DND-41 (cell line): ENCODE data around the gene CTNNA3.

Experiments used
- ATAC-seq: fragments of 200-7000 bp; cut with Tn5 transposase; 3 replicates; pipeline ENCODE4 v1.9.1; 2021; ENCODE audit warnings: low read depth; ENCODE audit not compliant: insufficient read depth
- DNase-seq: peaks from one replicate; pipeline ENCODE4 v3.0.0-alpha.2; 2020
- H2AFZ ChIP-seq: 2 replicates; pipeline ENCODE4 v1.6.0; 2012; ENCODE audit warnings: low read depth, low read length
- H3K27ac ChIP-seq: 2 replicates; pipeline ENCODE4 v1.5.1; 2012; ENCODE audit warnings: low read length, inconsistent platforms
- H3K27me3 ChIP-seq: fragments of 200-600 bp; sonication (generic); 2 replicates; pipeline ENCODE4 v1.6.0; 2012; ENCODE audit warnings: low read length, mild to moderate bottlenecking, inconsistent platforms; ENCODE audit not compliant: insufficient read depth, poor library complexity
- H3K36me3 ChIP-seq: 2 replicates; pipeline ENCODE4 v1.5.1; 2012; ENCODE audit warnings: low read length, inconsistent platforms; ENCODE audit not compliant: insufficient read depth
- H3K4me1 ChIP-seq: 2 replicates; pipeline ENCODE4 v1.5.1; 2012; ENCODE audit warnings: mild to moderate bottlenecking, low read length; ENCODE audit not compliant: insufficient read depth
- H3K4me2 ChIP-seq: 2 replicates; pipeline ENCODE4 v1.6.0; 2012; ENCODE audit warnings: mild to moderate bottlenecking, moderate library complexity, low read length, inconsistent platforms; ENCODE audit not compliant: insufficient read depth
- H3K4me3 ChIP-seq, 2 experiments: fragments of 200-600 bp in 1 of 2; shearing (Covaris generic) in 1 of 2; 2 replicates each; pipeline ENCODE4 v1.5.1; 2012 to 2016; ENCODE audit warnings: inconsistent platforms in 2 of 2, low read length in 2 of 2, mild to moderate bottlenecking in 2 of 2, low read depth in 1 of 2, moderate library complexity in 1 of 2
- H3K79me2 ChIP-seq: 2 replicates; pipeline ENCODE4 v1.6.0; 2012; ENCODE audit warnings: low read length, inconsistent platforms; ENCODE audit not compliant: insufficient read depth
- H3K9ac ChIP-seq: 2 replicates; pipeline ENCODE4 v1.6.0; 2012; ENCODE audit warnings: low read depth, mild to moderate bottlenecking, inconsistent platforms, low read length, moderate library complexity
- H3K9me3 ChIP-seq: 2 replicates; pipeline ENCODE4 v1.5.1; 2012; ENCODE audit warnings: low read length, moderate library complexity, mild to moderate bottlenecking, inconsistent platforms; ENCODE audit not compliant: insufficient read depth, severe bottlenecking
- H4K20me1 ChIP-seq: 2 replicates; pipeline ENCODE4 v1.6.0; 2012; ENCODE audit warnings: low read length; ENCODE audit not compliant: insufficient read depth
- EZH2 ChIP-seq: IDR thresholded peaks from 3 replicates; pipeline ENCODE4 v1.6.1; 2012; ENCODE audit warnings: borderline replicate concordance, low read depth, mild to moderate bottlenecking, moderate library complexity, low read length, inconsistent platforms; ENCODE audit not compliant: severe bottlenecking
- TF ChIP-seq, protein P1 (sequence below): IDR thresholded peaks from 2 replicates; pipeline ENCODE4 v1.5.1; 2012; ENCODE audit warnings: borderline replicate concordance, low read length, moderate library complexity, mild to moderate bottlenecking; ENCODE audit not compliant: poor library complexity, severe bottlenecking; ENCODE audit errors: extremely low read depth

Gene CTNNA3

DNA sequence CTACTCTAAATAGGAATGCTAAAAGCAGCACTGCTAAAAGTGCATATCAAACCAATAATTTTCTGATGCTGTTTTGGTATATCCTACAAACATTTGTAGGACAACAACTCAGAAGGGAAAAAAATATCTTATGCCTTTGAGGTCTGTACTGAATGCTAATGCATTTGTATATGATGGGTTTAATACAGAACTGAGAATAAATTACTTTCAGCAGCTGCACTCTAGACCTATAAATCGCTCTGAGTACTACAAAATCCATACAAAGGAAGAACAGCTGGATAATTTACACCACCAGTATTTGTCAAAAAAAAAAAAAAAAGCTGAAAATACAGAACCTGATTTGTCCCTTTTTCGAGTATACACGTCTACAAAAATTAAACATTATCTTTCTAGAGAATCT, 426.2 kb downstream of the CTNNA3 start:
- ATAC-seq = no peak
- TF ChIP-seq, protein P1, sequence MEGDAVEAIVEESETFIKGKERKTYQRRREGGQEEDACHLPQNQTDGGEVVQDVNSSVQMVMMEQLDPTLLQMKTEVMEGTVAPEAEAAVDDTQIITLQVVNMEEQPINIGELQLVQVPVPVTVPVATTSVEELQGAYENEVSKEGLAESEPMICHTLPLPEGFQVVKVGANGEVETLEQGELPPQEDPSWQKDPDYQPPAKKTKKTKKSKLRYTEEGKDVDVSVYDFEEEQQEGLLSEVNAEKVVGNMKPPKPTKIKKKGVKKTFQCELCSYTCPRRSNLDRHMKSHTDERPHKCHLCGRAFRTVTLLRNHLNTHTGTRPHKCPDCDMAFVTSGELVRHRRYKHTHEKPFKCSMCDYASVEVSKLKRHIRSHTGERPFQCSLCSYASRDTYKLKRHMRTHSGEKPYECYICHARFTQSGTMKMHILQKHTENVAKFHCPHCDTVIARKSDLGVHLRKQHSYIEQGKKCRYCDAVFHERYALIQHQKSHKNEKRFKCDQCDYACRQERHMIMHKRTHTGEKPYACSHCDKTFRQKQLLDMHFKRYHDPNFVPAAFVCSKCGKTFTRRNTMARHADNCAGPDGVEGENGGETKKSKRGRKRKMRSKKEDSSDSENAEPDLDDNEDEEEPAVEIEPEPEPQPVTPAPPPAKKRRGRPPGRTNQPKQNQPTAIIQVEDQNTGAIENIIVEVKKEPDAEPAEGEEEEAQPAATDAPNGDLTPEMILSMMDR = no peak
- TF ChIP-seq EZH2 = no peak

DNA sequence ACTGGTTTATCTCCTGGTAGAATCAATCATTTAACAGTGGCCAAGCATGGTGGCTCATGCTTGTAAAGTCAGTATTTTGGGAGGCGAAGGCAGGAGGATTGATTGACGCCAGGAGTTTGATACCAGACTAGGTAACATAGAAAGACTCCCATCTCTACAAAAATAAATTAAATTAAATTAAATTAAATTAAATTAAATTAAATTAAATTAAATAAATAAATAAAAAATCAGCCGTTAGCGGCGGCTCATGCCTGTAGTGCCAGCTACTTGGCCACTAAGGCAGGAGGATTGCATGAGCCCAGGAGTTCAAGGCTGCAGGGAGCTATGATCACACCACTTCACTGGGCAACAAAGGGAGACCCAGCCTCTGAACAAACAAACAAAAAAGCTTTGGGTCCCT, 427.8 kb downstream of the CTNNA3 start:
- Histone ChIP-seq H3K9ac (no peak overlapping the region), H3K9me3 (no peaks in the 10 kb centered on the region), H3K79me2 (no peaks in the 10 kb centered on the region), H3K36me3 (no peaks in the 10 kb centered on the region), H3K4me1 (no peaks in the 10 kb centered on the region), H3K27me3 (no peaks in the 10 kb centered on the region), H3K27ac (no peak overlapping the region), H3K4me3 (no peak overlapping the region), H2AFZ (no peak overlapping the region), H3K4me2 (no peak overlapping the region), H4K20me1 (no peaks in the 10 kb centered on the region)
- ATAC-seq (no peak), DNase-seq (no peak)
- TF ChIP-seq, protein P1 = no peak
- no peak for TF ChIP-seq EZH2

More for the DNA sequence above, 426.2 kb downstream of the CTNNA3 start:
- Histone ChIP-seq H3K4me3 (no peak overlapping the region), H3K36me3 (no peaks in the 10 kb centered on the region), H4K20me1 (no peaks in the 10 kb centered on the region), H3K4me2 (no peak overlapping the region), H3K27ac (no peak overlapping the region), H3K27me3 (no peaks in the 10 kb centered on the region), H2AFZ (no peak overlapping the region), H3K4me1 (no peaks in the 10 kb centered on the region), H3K9me3 (no peaks in the 10 kb centered on the region), H3K9ac (no peak overlapping the region), H3K79me2 (no peaks in the 10 kb centered on the region)
- DNase-seq = no peak

DNA sequence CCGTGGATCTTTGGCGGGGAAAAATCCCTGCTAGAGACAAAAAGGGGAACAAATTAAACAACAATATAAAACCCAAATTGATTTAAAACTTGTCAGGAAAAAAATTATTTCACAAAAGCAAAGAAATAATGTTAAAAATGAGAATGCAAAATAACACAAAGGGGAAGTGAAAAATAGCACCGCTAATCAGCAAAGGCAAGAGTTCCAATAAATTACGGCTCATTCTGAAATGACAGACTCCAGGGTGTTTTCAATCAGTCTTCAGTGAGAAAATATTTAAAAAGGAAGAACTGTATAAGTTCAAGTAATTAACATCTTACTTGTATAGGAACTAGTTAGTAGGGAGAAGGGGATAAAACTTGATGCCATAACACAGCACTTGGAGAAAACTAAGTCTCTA, 433.3 kb downstream of the CTNNA3 start:
- TF ChIP-seq EZH2 = no peak
- TF ChIP-seq, protein P1 = no peak
- no peaks in the 10 kb centered on the region for H3K79me2 ChIP-seq
- H2AFZ ChIP-seq = no peak overlapping the region
- no peaks in the 10 kb centered on the region for H4K20me1 ChIP-seq
- no peak overlapping the region for H3K9ac ChIP-seq
- no peak overlapping the region for H3K4me2 ChIP-seq
- no peaks in the 10 kb centered on the region for H3K36me3 ChIP-seq
- no peaks in the 10 kb centered on the region for H3K9me3 ChIP-seq
- H3K27ac ChIP-seq = no peak overlapping the region
- no peaks in the 10 kb centered on the region for H3K4me1 ChIP-seq
- no peaks in the 10 kb centered on the region for H3K27me3 ChIP-seq
- no peak for ATAC-seq
- no peak for DNase-seq
- no peak overlapping the region for H3K4me3 ChIP-seq

DNA sequence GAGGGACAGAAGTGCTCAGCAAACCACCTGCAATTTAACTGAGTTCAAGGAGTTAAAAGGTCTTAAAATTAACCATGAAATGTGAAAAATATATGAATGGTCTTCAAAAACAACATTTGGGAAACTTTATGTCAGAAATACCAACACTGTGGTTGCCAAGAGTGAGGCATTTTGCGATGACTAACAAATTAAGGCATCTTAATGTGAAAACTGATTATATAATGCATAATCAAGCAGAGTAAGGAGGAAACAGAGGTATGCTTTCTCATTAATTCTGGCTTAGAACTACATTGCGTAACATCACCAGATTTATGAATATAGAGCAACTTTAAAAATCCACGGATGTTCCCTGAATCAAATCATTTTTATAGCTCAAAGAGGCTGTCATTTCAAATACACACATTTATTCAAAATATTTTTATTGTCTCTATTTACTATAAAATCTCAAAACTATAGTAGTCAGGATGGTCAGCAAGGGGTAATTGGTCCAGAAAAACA, 434.6 kb downstream of the CTNNA3 start:
- H2AFZ ChIP-seq = no peak overlapping the region
- H3K27me3 ChIP-seq = no peaks in the 10 kb centered on the region
- no peaks in the 10 kb centered on the region for H3K4me1 ChIP-seq
- no peak overlapping the region for H3K4me2 ChIP-seq
- H3K4me3 ChIP-seq = no peak overlapping the region
- ATAC-seq (no peak), DNase-seq (no peak)
- H3K27ac ChIP-seq = no peak overlapping the region
- TF ChIP-seq, protein P1 = no peak
- H3K79me2 ChIP-seq = no peaks in the 10 kb centered on the region
- H3K9ac ChIP-seq = no peak overlapping the region
- H4K20me1 ChIP-seq = no peaks in the 10 kb centered on the region
- H3K9me3 ChIP-seq = no peaks in the 10 kb centered on the region
- no peaks in the 10 kb centered on the region for H3K36me3 ChIP-seq
